GM18519 (cell line): ENCODE data around the gene PCDHGA12.
A peak's percentile ranks its signal among the peaks of the same experiment; 100 is the strongest.

ENCODE experiments used
- ATAC-seq: cut with Tn5 transposase; IDR thresholded peaks from one replicate; pipeline ENCODE4 v1.9.1; 2021; ENCODE audit warnings: mild to moderate bottlenecking, moderate library complexity; ENCODE audit not compliant: unreplicated experiment, low FRiP score

Gene PCDHGA12

GRCh38 chr5:141439411-141440141, 9.3 kb downstream of the PCDHGA12 start:
- ATAC-seq = no peak

- ATAC-seq = no peak
Measured at GRCh38 chr5:141440341-141440740, 10.0 kb downstream of the PCDHGA12 start.

DNA sequence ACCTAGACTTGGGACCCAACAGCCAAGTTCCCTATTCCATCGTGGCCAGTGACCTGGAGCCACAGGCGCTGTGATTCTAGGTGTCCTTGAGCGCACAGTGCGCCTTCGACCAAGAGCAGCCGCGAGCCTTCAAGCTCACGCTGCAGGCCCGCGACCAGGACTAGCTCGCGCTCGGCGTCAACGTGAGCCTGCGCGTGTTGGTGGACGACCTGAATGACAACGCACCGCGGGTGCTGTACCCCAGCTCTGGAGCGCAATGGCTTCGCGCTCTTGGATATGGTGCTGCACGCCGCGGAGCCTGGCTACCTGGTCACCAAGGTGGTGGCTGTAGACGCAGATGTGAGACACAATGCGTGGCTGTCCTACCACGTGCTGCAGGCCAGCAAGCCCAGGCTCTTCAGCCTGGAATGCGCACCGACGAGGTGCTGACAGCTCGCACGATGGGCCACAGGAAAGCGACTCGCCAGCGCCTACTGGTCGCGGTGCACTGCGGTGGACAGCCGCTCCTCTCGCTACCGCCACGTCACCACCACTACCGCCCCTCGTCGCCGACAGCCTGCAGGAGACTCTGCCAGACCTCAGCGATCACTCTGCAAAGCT, 11.4 kb downstream of the PCDHGA12 start:
- no peak for ATAC-seq

- ATAC-seq = no peak
Measured at GRCh38 chr5:141465351-141465750, 35.0 kb downstream of the PCDHGA12 start.

DNA sequence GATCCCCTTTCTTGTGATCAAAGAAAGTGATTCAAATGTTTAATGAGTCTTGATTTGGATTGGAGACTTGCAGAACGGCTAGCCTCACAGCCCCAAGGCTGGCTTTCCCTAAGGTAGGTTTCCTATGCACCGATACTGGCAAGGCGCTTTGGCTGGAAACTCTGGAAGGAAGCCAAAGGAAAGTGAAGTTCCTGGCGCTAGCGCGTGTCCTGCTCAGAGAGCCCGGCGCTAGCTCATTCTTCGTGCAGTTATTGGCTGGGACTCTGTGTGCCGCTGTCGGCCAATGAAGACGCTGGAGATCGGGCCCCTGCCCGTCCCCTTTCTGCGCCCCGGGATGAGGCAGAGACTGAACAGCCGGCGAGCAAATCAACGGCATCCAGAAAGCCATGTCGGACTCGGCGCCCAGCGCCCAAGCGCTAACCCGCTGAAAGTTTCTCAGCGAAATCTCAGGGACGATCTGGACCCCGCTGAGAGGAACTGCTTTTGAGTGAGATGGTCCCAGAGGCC, 45.4 kb downstream of the PCDHGA12 start, which contains the start of gene PCDHGC3:
Gene PCDHGC3 (plus strand): TSS at position 342 of the 507 bp plus-strand sequence. CDS start 151 bp downstream, at position 493.
- peak; percentile 98 for ATAC-seq

- peak; percentile 9 for ATAC-seq
Measured at GRCh38 chr5:141476132-141476911, 46.0 kb downstream of the PCDHGA12 start.

- no peak for ATAC-seq
Measured at GRCh38 chr5:141477044-141477575, 46.8 kb downstream of the PCDHGA12 start.

DNA sequence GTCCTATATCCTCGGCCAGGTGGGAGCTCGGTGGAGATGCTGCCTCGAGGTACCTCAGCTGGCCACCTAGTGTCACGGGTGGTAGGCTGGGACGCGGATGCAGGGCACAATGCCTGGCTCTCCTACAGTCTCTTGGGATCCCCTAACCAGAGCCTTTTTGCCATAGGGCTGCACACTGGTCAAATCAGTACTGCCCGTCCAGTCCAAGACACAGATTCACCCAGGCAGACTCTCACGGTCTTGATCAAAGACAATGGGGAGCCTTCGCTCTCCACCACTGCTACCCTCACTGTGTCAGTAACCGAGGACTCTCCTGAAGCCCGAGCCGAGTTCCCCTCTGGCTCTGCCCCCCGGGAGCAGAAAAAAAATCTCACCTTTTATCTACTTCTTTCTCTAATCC, 47.5 kb downstream of the PCDHGA12 start:
- no peak for ATAC-seq

- ATAC-seq = no peak
Measured at GRCh38 chr5:141478321-141478945, 48.1 kb downstream of the PCDHGA12 start.

DNA sequence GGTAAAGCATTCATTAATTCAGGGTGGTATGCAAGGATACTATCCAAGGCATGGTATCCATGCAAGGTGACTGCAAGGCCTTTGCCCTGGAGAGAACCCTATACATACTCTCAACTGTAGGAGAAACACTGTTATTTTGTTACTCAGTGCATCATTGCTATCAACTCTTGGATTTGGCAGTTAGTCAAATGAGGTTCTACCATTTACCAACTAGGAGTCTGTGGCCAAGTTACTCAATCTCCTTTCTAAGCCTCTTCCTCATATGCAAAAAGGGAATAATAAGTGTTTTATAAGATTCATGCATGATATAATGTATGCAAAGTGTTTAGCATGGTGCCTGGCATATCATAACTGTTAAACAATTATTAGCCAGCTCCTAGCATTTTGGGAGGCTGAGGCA, 49.5 kb downstream of the PCDHGA12 start:
- ATAC-seq = no peak
